ENCODE results near the gene SBSN. TPM values are rescaled to one million over a fixed set of nuclear protein-coding genes. Genes with fewer than 3 reads are reported as not detected.

The SBSN gene
- total RNA-seq, 1 experiment from 2014 or later = 0.15 TPM

GRCh38 chr19:35487656-35488182, 40.4 kb downstream of the SBSN start:
- no peaks in the 10 kb centered on the region for H3K9me3 Mint-ChIP-seq
- Histone ChIP-seq H2AFZ (ENCODE audit: low read length) (no peak overlapping the region), H2BK20ac (ENCODE audit: low read depth, low read length, poor library complexity, severe bottlenecking) (no peak overlapping the region), H3K4me2 (ENCODE audit: insufficient read depth, insufficient read length, low read length) (no peak overlapping the region), H3K79me1 (ENCODE audit: insufficient read depth, low read depth, low read length, poor library complexity, severe bottlenecking) (no peaks in the 10 kb centered on the region), H3K27me3 (ENCODE audit: insufficient read depth, low read length) (no peaks in the 10 kb centered on the region), H4K5ac (ENCODE audit: insufficient read length, low read depth, low read length) (no peak overlapping the region), H2AK5ac (ENCODE audit: insufficient read length, low read length) (no peak overlapping the region), H3T11ph (ENCODE audit: low read length) (no peak overlapping the region), H3K14ac (ENCODE audit: insufficient read depth, low read length) (no peak overlapping the region), H3K23me2 (ENCODE audit: insufficient read length, low read depth, low read length, poor library complexity, severe bottlenecking) (no peaks in the 10 kb centered on the region), H3K79me2 (ENCODE audit: insufficient read depth, low read length) (no peaks in the 10 kb centered on the region), H4K8ac (replicated peaks; ENCODE audit: insufficient read length, low read depth, low read length) (no peak overlapping the region), H3K9me3 (ENCODE audit: control insufficient read depth, low read depth, low read length) (no peaks in the 10 kb centered on the region), H3K4me1 (ENCODE audit: insufficient read depth, low read length) (no peaks in the 10 kb centered on the region), H3K4ac (ENCODE audit: low read depth, low read length) (no peak overlapping the region), H3K23ac (ENCODE audit: insufficient read length, low read depth, low read length) (no peak overlapping the region), H4K20me1 (ENCODE audit: control insufficient read depth, insufficient read depth, insufficient read length) (no peaks in the 10 kb centered on the region), H3K56ac (ENCODE audit: insufficient read length, low read depth, low read length) (no peak overlapping the region), H2BK5ac (ENCODE audit: insufficient read length, low read length) (no peak overlapping the region), H4K91ac (ENCODE audit: insufficient read length, low read depth, low read length) (no peak overlapping the region), H2BK15ac (ENCODE audit: low read depth, low read length) (no peak overlapping the region), H3K18ac (ENCODE audit: insufficient read length, low read depth, low read length) (no peak overlapping the region), H3K27ac (ENCODE audit: insufficient read length, low read depth, low read length) (no peak overlapping the region), H3K9ac (ENCODE audit: extremely low read depth, insufficient read length, low read length) (no peak overlapping the region), H2BK12ac (ENCODE audit: insufficient read length, low read depth, low read length) (no peak overlapping the region), H2BK120ac (ENCODE audit: low read depth, low read length, poor library complexity, severe bottlenecking) (no peak overlapping the region)
- peaks cover 0 to 3% of the 10 kb centered on the region in 2 experiments; a peak in 1 of 4 replicates for H3K4me1 Mint-ChIP-seq
- H3K27me3 Mint-ChIP-seq (ENCODE audit: low read depth) = peaks cover 48% of the 10 kb centered on the region
- no peak overlapping the region for H3K4me3 Mint-ChIP-seq
- no peak for DNase-seq
- no peak for TF ChIP-seq CTCF (conservative IDR thresholded peaks at IDR 0.05)
- no peak overlapping the region for H3K27ac Mint-ChIP-seq
- WGBS (ENCODE audit: extremely low coverage, insufficient read length, low lambda C conversion rate) = no CpG with 5 or more reads among the region's 10 CpGs
- H3K36me3 Mint-ChIP-seq (ENCODE audit: insufficient read depth in 1 of 3, low read depth in 3 of 3) = no peaks in the 10 kb centered on the region
